GM10266 (cell line): ENCODE results near the gene GRB10.

Experiments used
- DNase-seq: peaks from one replicate; pipeline ENCODE4 v3.0.0; 2012; ENCODE audit errors: extremely low spot score
- CTCF ChIP-seq: IDR thresholded peaks from 2 replicates; pipeline ENCODE4 v1.5.1; 2012; ENCODE audit warnings: mild to moderate bottlenecking, low read depth; ENCODE audit not compliant: control insufficient read depth, insufficient read depth; ENCODE audit errors: missing control alignments

The GRB10 gene

GRCh38 chr7:50703654-50704053 lies 79.0 kb downstream of the GRB10 start:
- TF ChIP-seq CTCF = no peak
- no peak for DNase-seq

GRCh38 chr7:50699143-50699542 lies 83.6 kb downstream of the GRB10 start:
- no peak for TF ChIP-seq CTCF
- DNase-seq = no peak

- no peak for DNase-seq
- TF ChIP-seq CTCF = no peak
Observed at GRCh38 chr7:50697748-50698147, 84.9 kb downstream of the GRB10 start.

- DNase-seq = no peak
- TF ChIP-seq CTCF = peak; percentile 17
Observed at GRCh38 chr7:50696810-50697582, 85.7 kb downstream of the GRB10 start.

- DNase-seq = no peak
- no peak for TF ChIP-seq CTCF
Observed at GRCh38 chr7:50695026-50695425, 87.7 kb downstream of the GRB10 start.

GRCh38 chr7:50693455-50694130 lies 89.1 kb downstream of the GRB10 start:
- DNase-seq = no peak
- no peak for TF ChIP-seq CTCF

GRCh38 chr7:50690541-50691011 lies 92.1 kb downstream of the GRB10 start:
- no peak for TF ChIP-seq CTCF
- DNase-seq = no peak
